ENCODE measurements around the gene DDAH1.

The DDAH1 gene

GRCh38 chr1:85428471-85429089 lies 36.4 kb downstream of the DDAH1 start:
- no peak overlapping the region for H3K4me3 ChIP-seq (ENCODE audit: control insufficient read depth in 1 of 7, extremely low read depth in 1 of 7, insufficient read depth in 4 of 7, low read depth in 2 of 7, low read length in 6 of 7)
- WGBS (ENCODE audit: insufficient coverage): 71% methylated on average over 1 of the region's 2 CpGs
- ChIA-PET POLR2A (no interaction called here), CTCF (no interaction called here)
- peaks cover 0 to 8% (median 0%) of the 10 kb centered on the region in 4 experiments for H3K4me1 ChIP-seq (ENCODE audit: control extremely low read depth in 1 of 4, control insufficient read depth in 4 of 4, insufficient read depth in 4 of 4, low read length in 3 of 4)
- H3K27ac ChIP-seq (ENCODE audit: insufficient read depth in 1 of 2, low read depth in 1 of 2, low read length in 2 of 2, poor library complexity in 1 of 2, severe bottlenecking in 2 of 2): no peak overlapping the region
- no peaks in the 10 kb centered on the region for H3K36me3 ChIP-seq (ENCODE audit: control insufficient read depth in 4 of 4, insufficient read depth in 4 of 4, low read length in 3 of 4)
- peak in 2 of 3 donors; percentile 7 to 11 for DNase-seq
- no peaks in the 10 kb centered on the region for H3K27me3 ChIP-seq (replicated peaks in 2 of 5; ENCODE audit: control insufficient read depth in 4 of 5, insufficient read depth in 5 of 5, low read length in 4 of 5)
- H3K9me3 ChIP-seq (ENCODE audit: control extremely low read depth in 1 of 5, control insufficient read depth in 4 of 5, insufficient read depth in 2 of 5, low read depth in 1 of 5, low read length in 4 of 5): peaks cover 0 to 3% (median 0%) of the 10 kb centered on the region in 5 experiments

GRCh38 chr1:85427849-85428248 lies 37.1 kb downstream of the DDAH1 start:
- Histone ChIP-seq H3K27me3 (replicated peaks in 2 of 5; ENCODE audit: control insufficient read depth in 4 of 5, insufficient read depth in 5 of 5, low read length in 4 of 5) (no peaks in the 10 kb centered on the region), H3K4me3 (ENCODE audit: control insufficient read depth in 1 of 7, extremely low read depth in 1 of 7, insufficient read depth in 4 of 7, low read depth in 2 of 7, low read length in 6 of 7) (no peak overlapping the region), H3K36me3 (ENCODE audit: control insufficient read depth in 4 of 4, insufficient read depth in 4 of 4, low read length in 3 of 4) (no peaks in the 10 kb centered on the region), H3K27ac (ENCODE audit: insufficient read depth in 1 of 2, low read depth in 1 of 2, low read length in 2 of 2, poor library complexity in 1 of 2, severe bottlenecking in 2 of 2) (no peak overlapping the region), H3K4me1 (ENCODE audit: control extremely low read depth in 1 of 4, control insufficient read depth in 4 of 4, insufficient read depth in 4 of 4, low read length in 3 of 4) (peaks cover 0 to 8% (median 0%) of the 10 kb centered on the region in 4 experiments), H3K9me3 (ENCODE audit: control extremely low read depth in 1 of 5, control insufficient read depth in 4 of 5, insufficient read depth in 2 of 5, low read depth in 1 of 5, low read length in 4 of 5) (peaks cover 0 to 3% (median 0%) of the 10 kb centered on the region in 5 experiments)
- CTCF ChIA-PET: no interaction called here
- POLR2A ChIA-PET: no interaction called here
- peak in 2 of 3 donors; percentile 51 to 60 for DNase-seq
- 100% methylated on average over 2 of the region's 3 CpGs for WGBS (ENCODE audit: insufficient coverage)

GRCh38 chr1:85427331-85427730 lies 37.6 kb downstream of the DDAH1 start:
- no peak for DNase-seq
- Histone ChIP-seq H3K4me3 (ENCODE audit: control insufficient read depth in 1 of 7, extremely low read depth in 1 of 7, insufficient read depth in 4 of 7, low read depth in 2 of 7, low read length in 6 of 7) (no peak overlapping the region), H3K27me3 (replicated peaks in 2 of 5; ENCODE audit: control insufficient read depth in 4 of 5, insufficient read depth in 5 of 5, low read length in 4 of 5) (no peaks in the 10 kb centered on the region), H3K9me3 (ENCODE audit: control extremely low read depth in 1 of 5, control insufficient read depth in 4 of 5, insufficient read depth in 2 of 5, low read depth in 1 of 5, low read length in 4 of 5) (peaks cover 0 to 3% (median 0%) of the 10 kb centered on the region in 5 experiments), H3K36me3 (ENCODE audit: control insufficient read depth in 4 of 4, insufficient read depth in 4 of 4, low read length in 3 of 4) (no peaks in the 10 kb centered on the region), H3K4me1 (ENCODE audit: control extremely low read depth in 1 of 4, control insufficient read depth in 4 of 4, insufficient read depth in 4 of 4, low read length in 3 of 4) (peaks cover 0 to 8% (median 0%) of the 10 kb centered on the region in 4 experiments), H3K27ac (ENCODE audit: insufficient read depth in 1 of 2, low read depth in 1 of 2, low read length in 2 of 2, poor library complexity in 1 of 2, severe bottlenecking in 2 of 2) (no peak overlapping the region)
- no CpG with 5 or more reads among the region's 1 CpG for WGBS (ENCODE audit: insufficient coverage)
- ChIA-PET POLR2A (no interaction called here), CTCF (no interaction called here)

GRCh38 chr1:85421179-85421578 lies 43.8 kb downstream of the DDAH1 start:
- no CpG with 5 or more reads among the region's 1 CpG for WGBS (ENCODE audit: insufficient coverage)
- Histone ChIP-seq H3K27me3 (replicated peaks in 2 of 5; ENCODE audit: control insufficient read depth in 4 of 5, insufficient read depth in 5 of 5, low read length in 4 of 5) (no peaks in the 10 kb centered on the region), H3K27ac (ENCODE audit: insufficient read depth in 1 of 2, low read depth in 1 of 2, low read length in 2 of 2, poor library complexity in 1 of 2, severe bottlenecking in 2 of 2) (no peak overlapping the region), H3K36me3 (ENCODE audit: control insufficient read depth in 4 of 4, insufficient read depth in 4 of 4, low read length in 3 of 4) (no peaks in the 10 kb centered on the region), H3K9me3 (ENCODE audit: control extremely low read depth in 1 of 5, control insufficient read depth in 4 of 5, insufficient read depth in 2 of 5, low read depth in 1 of 5, low read length in 4 of 5) (peaks cover 0 to 16% (median 3%) of the 10 kb centered on the region in 5 experiments), H3K4me3 (ENCODE audit: control insufficient read depth in 1 of 7, extremely low read depth in 1 of 7, insufficient read depth in 4 of 7, low read depth in 2 of 7, low read length in 6 of 7) (no peak overlapping the region), H3K4me1 (ENCODE audit: control extremely low read depth in 1 of 4, control insufficient read depth in 4 of 4, insufficient read depth in 4 of 4, low read length in 3 of 4) (no peaks in the 10 kb centered on the region)
- POLR2A ChIA-PET: no interaction called here
- DNase-seq: no peak
- CTCF ChIA-PET: no interaction called here

GRCh38 chr1:85420199-85420598 lies 44.8 kb downstream of the DDAH1 start:
- CTCF ChIA-PET: no interaction called here
- peaks cover 0 to 16% (median 3%) of the 10 kb centered on the region in 5 experiments for H3K9me3 ChIP-seq (ENCODE audit: control extremely low read depth in 1 of 5, control insufficient read depth in 4 of 5, insufficient read depth in 2 of 5, low read depth in 1 of 5, low read length in 4 of 5)
- H3K27ac ChIP-seq (ENCODE audit: insufficient read depth in 1 of 2, low read depth in 1 of 2, low read length in 2 of 2, poor library complexity in 1 of 2, severe bottlenecking in 2 of 2): no peak overlapping the region
- no peaks in the 10 kb centered on the region for H3K36me3 ChIP-seq (ENCODE audit: control insufficient read depth in 4 of 4, insufficient read depth in 4 of 4, low read length in 3 of 4)
- H3K4me1 ChIP-seq (ENCODE audit: control extremely low read depth in 1 of 4, control insufficient read depth in 4 of 4, insufficient read depth in 4 of 4, low read length in 3 of 4): no peaks in the 10 kb centered on the region
- no peak for DNase-seq
- POLR2A ChIA-PET: interaction anchor here (0.7 kb wide), 1 partner anchor 1520 kb away, joined by 4 read pairs; no protein-coding TSS in a partner anchor
- 67% methylated on average over 1 of the region's 1 CpG for WGBS (ENCODE audit: insufficient coverage)
- H3K27me3 ChIP-seq (replicated peaks in 2 of 5; ENCODE audit: control insufficient read depth in 4 of 5, insufficient read depth in 5 of 5, low read length in 4 of 5): no peaks in the 10 kb centered on the region
- no peak overlapping the region for H3K4me3 ChIP-seq (ENCODE audit: control insufficient read depth in 1 of 7, extremely low read depth in 1 of 7, insufficient read depth in 4 of 7, low read depth in 2 of 7, low read length in 6 of 7)

DNA sequence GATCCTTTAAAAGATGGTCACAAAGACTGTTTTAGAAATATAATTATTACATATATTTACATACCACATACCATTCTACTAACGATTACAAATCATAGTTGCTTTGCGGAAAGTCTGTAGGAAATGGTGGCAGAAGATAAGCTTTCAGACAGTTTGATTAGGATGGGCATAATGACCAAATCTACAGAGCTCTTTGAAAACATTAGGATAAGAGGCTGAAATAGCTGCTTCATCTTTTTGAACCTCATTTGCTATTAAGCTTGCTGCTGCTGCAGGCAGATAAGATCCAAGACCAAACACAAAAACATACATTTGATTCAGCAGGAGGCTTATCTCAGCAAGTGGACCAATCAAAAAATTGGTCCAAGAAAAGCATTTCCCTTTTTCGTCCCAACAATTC lies 47.1 kb downstream of the DDAH1 start:
- peaks cover 0 to 16% (median 3%) of the 10 kb centered on the region in 5 experiments for H3K9me3 ChIP-seq (ENCODE audit: control extremely low read depth in 1 of 5, control insufficient read depth in 4 of 5, insufficient read depth in 2 of 5, low read depth in 1 of 5, low read length in 4 of 5)
- WGBS (ENCODE audit: insufficient coverage): no CpG with 5 or more reads among the region's 3 CpGs
- H3K27me3 ChIP-seq (replicated peaks in 2 of 5; ENCODE audit: control insufficient read depth in 4 of 5, insufficient read depth in 5 of 5, low read length in 4 of 5): no peaks in the 10 kb centered on the region
- peak in 2 of 3 donors; percentile 11 to 43 for DNase-seq
- H3K27ac ChIP-seq (ENCODE audit: insufficient read depth in 1 of 2, low read depth in 1 of 2, low read length in 2 of 2, poor library complexity in 1 of 2, severe bottlenecking in 2 of 2): no peak overlapping the region
- H3K36me3 ChIP-seq (ENCODE audit: control insufficient read depth in 4 of 4, insufficient read depth in 4 of 4, low read length in 3 of 4): no peaks in the 10 kb centered on the region
- no peak overlapping the region for H3K4me3 ChIP-seq (ENCODE audit: control insufficient read depth in 1 of 7, extremely low read depth in 1 of 7, insufficient read depth in 4 of 7, low read depth in 2 of 7, low read length in 6 of 7)
- ChIA-PET POLR2A (no interaction called here), CTCF (no interaction called here)
- H3K4me1 ChIP-seq (ENCODE audit: control extremely low read depth in 1 of 4, control insufficient read depth in 4 of 4, insufficient read depth in 4 of 4, low read length in 3 of 4): no peaks in the 10 kb centered on the region

DNA sequence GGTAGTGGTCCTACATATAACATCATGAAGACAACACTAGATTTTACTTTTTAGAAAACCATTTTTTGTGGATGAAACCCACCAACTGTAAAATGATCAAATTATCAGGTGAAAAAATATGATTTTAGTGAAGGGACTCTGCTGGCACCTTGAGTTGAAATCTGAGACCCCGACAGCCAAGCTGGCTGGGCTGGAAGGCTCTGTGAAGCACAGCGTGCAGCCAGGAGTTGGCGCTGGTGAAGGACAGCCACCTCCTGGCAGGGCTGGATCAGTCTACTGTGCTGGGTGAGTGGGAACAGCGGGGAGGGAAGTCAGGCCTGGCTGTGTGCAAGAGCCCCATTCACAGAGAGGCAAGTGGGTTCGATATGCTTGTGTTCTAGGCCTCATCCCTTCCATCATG lies 47.9 kb downstream of the DDAH1 start:
- Histone ChIP-seq H3K27me3 (replicated peaks in 2 of 5; ENCODE audit: control insufficient read depth in 4 of 5, insufficient read depth in 5 of 5, low read length in 4 of 5) (no peaks in the 10 kb centered on the region), H3K27ac (ENCODE audit: insufficient read depth in 1 of 2, low read depth in 1 of 2, low read length in 2 of 2, poor library complexity in 1 of 2, severe bottlenecking in 2 of 2) (no peak overlapping the region), H3K4me1 (ENCODE audit: control extremely low read depth in 1 of 4, control insufficient read depth in 4 of 4, insufficient read depth in 4 of 4, low read length in 3 of 4) (no peaks in the 10 kb centered on the region), H3K36me3 (ENCODE audit: control insufficient read depth in 4 of 4, insufficient read depth in 4 of 4, low read length in 3 of 4) (no peaks in the 10 kb centered on the region), H3K9me3 (ENCODE audit: control extremely low read depth in 1 of 5, control insufficient read depth in 4 of 5, insufficient read depth in 2 of 5, low read depth in 1 of 5, low read length in 4 of 5) (peaks cover 0 to 16% (median 3%) of the 10 kb centered on the region in 5 experiments), H3K4me3 (ENCODE audit: control insufficient read depth in 1 of 7, extremely low read depth in 1 of 7, insufficient read depth in 4 of 7, low read depth in 2 of 7, low read length in 6 of 7) (no peak overlapping the region)
- ChIA-PET CTCF (no interaction called here), POLR2A (no interaction called here)
- 40% methylated on average over 2 of the region's 5 CpGs for WGBS (ENCODE audit: insufficient coverage)
- DNase-seq: no peak
